Measurements from ENCODE around the gene NUP88.

NUP88 gene

GRCh38 chr17:5354310-5354709, 65.2 kb downstream of the NUP88 start:
- DNase-seq, result no peak

- DNase-seq, result no peak
These were observed 66.7 kb downstream of the NUP88 start for GRCh38 chr17:5352681-5353289.

DNA sequence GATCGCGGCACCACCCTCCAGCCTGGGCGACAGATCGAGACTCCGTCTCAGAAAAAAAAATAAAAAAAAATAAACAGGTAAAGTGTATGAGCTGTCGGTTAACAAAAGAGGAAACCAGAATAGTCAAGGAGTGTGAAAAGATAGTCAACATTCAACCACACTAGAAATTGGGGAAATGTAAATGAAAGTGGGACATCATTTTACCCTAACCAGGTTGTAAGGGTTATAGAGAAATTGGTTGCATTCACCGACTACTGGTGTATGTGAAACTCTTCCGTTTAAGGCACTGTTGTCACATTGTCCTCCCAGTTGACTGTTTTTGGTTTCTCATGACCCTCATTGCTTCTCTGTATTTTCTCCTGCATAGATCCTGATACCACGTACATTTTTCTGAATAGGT, 74.5 kb downstream of the NUP88 start:
- no peak for DNase-seq
